ENCODE data around the gene SLIT3.

DNA sequence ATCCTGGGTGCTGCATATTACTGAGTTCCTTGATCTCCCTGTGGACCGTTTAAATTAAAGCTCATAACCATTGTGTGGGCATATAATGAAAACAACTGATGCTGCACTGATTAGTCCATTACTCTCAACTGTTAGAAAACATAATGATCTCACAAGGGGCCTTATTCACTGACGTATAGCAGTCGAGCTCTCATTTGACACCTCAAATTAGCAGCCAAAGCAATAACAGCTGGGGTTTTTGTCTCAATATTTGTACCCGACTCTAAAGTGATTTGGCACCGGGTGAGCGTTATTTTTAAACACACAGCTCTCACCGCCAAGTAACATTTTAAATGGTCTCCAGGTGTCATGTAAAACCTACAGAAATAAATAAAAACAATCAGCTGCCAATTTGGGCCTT lies 469.6 kb downstream of the SLIT3 start:
- TF ChIP-seq, protein P1, sequence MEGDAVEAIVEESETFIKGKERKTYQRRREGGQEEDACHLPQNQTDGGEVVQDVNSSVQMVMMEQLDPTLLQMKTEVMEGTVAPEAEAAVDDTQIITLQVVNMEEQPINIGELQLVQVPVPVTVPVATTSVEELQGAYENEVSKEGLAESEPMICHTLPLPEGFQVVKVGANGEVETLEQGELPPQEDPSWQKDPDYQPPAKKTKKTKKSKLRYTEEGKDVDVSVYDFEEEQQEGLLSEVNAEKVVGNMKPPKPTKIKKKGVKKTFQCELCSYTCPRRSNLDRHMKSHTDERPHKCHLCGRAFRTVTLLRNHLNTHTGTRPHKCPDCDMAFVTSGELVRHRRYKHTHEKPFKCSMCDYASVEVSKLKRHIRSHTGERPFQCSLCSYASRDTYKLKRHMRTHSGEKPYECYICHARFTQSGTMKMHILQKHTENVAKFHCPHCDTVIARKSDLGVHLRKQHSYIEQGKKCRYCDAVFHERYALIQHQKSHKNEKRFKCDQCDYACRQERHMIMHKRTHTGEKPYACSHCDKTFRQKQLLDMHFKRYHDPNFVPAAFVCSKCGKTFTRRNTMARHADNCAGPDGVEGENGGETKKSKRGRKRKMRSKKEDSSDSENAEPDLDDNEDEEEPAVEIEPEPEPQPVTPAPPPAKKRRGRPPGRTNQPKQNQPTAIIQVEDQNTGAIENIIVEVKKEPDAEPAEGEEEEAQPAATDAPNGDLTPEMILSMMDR (IDR thresholded peaks at IDR 0.05), result no peak
- no peak for TF ChIP-seq POLR2A (IDR thresholded peaks at IDR 0.05)

All from right lobe of liver (tissue), 4 donors.